HepG2 (cell line): ENCODE measurements around the gene ACSF3. TPM values are rescaled to one million over a fixed set of nuclear protein-coding genes. Genes with fewer than 3 reads are reported as not detected.
A peak's percentile ranks its signal among the peaks of the same experiment; 100 is the strongest.

ENCODE experiments used
- ARNTL ChIP-seq: sonication (generic); formaldehyde crosslinking; IDR thresholded peaks from 2 replicates; pipeline ENCODE4 v1.4.0; 2020; ENCODE audit warnings: mild to moderate bottlenecking, missing genetic modification reagents
- ATF3 ChIP-seq: sonication (generic); formaldehyde crosslinking; IDR thresholded peaks from 2 replicates; pipeline ENCODE4 v1.4.0; 2020; ENCODE audit warnings: missing genetic modification reagents
- ATRX ChIP-seq: sonication (generic); formaldehyde crosslinking; IDR thresholded peaks from 2 replicates; pipeline ENCODE4 v1.4.0; 2020; ENCODE audit warnings: missing genetic modification reagents, borderline replicate concordance
- DZIP1 ChIP-seq: sonication (generic); formaldehyde crosslinking; IDR thresholded peaks from 2 replicates; pipeline ENCODE4 v1.5.0; 2020; ENCODE audit warnings: mild to moderate bottlenecking, missing genetic modification reagents
- FLYWCH1 ChIP-seq: sonication (generic); formaldehyde crosslinking; IDR thresholded peaks from 2 replicates; pipeline ENCODE4 v1.8.1; 2023; ENCODE audit warnings: mild to moderate bottlenecking, missing genetic modification reagents
- FOSL2 ChIP-seq: sonication (generic); formaldehyde crosslinking; IDR thresholded peaks from 2 replicates; pipeline ENCODE4 v1.4.0; 2020; ENCODE audit warnings: missing genetic modification reagents
- JUN ChIP-seq: sonication (generic); formaldehyde crosslinking; IDR thresholded peaks from 2 replicates; pipeline ENCODE4 v1.4.0; 2020; ENCODE audit warnings: mild to moderate bottlenecking, missing genetic modification reagents
- KAT8 ChIP-seq: IDR thresholded peaks from 2 replicates; pipeline ENCODE4 v1.6.1; 2016; ENCODE audit warnings: missing genetic modification reagents, missing compliant biosample characterization
- NR2C2 ChIP-seq: sonication (generic); formaldehyde crosslinking; IDR thresholded peaks from 2 replicates; pipeline ENCODE4 v1.4.0; 2020; ENCODE audit warnings: missing genetic modification reagents, mild to moderate bottlenecking, moderate library complexity, borderline replicate concordance
- RCOR2 ChIP-seq: IDR thresholded peaks from 2 replicates; pipeline ENCODE4 v1.6.1; 2016; ENCODE audit warnings: missing biosample characterization, missing genetic modification reagents
- SAP130 ChIP-seq: IDR thresholded peaks from 2 replicates; pipeline ENCODE4 v1.6.1; 2016; ENCODE audit warnings: low read depth
- SNAPC2 ChIP-seq: sonication (generic); formaldehyde crosslinking; IDR thresholded peaks from 2 replicates; pipeline ENCODE4 v1.8.1; 2022; ENCODE audit warnings: mild to moderate bottlenecking, missing genetic modification reagents
- THAP11 ChIP-seq: IDR thresholded peaks from 2 replicates; pipeline ENCODE4 v1.6.1; 2016; ENCODE audit warnings: missing biosample characterization, missing genetic modification reagents
- ZBTB7B ChIP-seq: sonication (generic); formaldehyde crosslinking; IDR thresholded peaks from 2 replicates; pipeline ENCODE4 v1.4.0; 2020; ENCODE audit warnings: missing genetic modification reagents
- ZFAT ChIP-seq: sonication (generic); formaldehyde crosslinking; conservative IDR thresholded peaks from 2 replicates; pipeline ENCODE4 v1.8.1; 2023; ENCODE audit warnings: missing genetic modification reagents, inconsistent platforms
- ZNF546 ChIP-seq: sonication (generic); formaldehyde crosslinking; conservative IDR thresholded peaks from 2 replicates; pipeline ENCODE4 v1.8.1; 2023; ENCODE audit warnings: mild to moderate bottlenecking, missing genetic modification reagents
- ZNF558 ChIP-seq: sonication (generic); formaldehyde crosslinking; IDR thresholded peaks from 2 replicates; pipeline ENCODE4 v1.9.0; 2022; ENCODE audit warnings: mild to moderate bottlenecking, missing genetic modification reagents, borderline replicate concordance
- ZNF687 ChIP-seq: sonication (generic); formaldehyde crosslinking; IDR thresholded peaks from 2 replicates; pipeline ENCODE4 v1.5.1; 2020; ENCODE audit warnings: mild to moderate bottlenecking, missing genetic modification reagents, moderate library complexity
- ZNF704 ChIP-seq: sonication (generic); formaldehyde crosslinking; IDR thresholded peaks from 2 replicates; pipeline ENCODE4 v1.8.1; 2023; ENCODE audit warnings: mild to moderate bottlenecking, inconsistent platforms, moderate library complexity, missing genetic modification reagents, borderline replicate concordance
- ZNF850 ChIP-seq: sonication (generic); formaldehyde crosslinking; conservative IDR thresholded peaks from 2 replicates; pipeline ENCODE4 v1.9.0; 2021; ENCODE audit warnings: mild to moderate bottlenecking, missing genetic modification reagents
- ZSCAN20 ChIP-seq: sonication (generic); formaldehyde crosslinking; IDR thresholded peaks from 2 replicates; pipeline ENCODE4 v1.4.0; 2020; ENCODE audit warnings: missing genetic modification reagents, mild to moderate bottlenecking, borderline replicate concordance
- polyA plus RNA-seq, 8 experiments: library from polyadenylated mRNA; depleted of rRNA in 3 of 8; stranded (reverse) in 7 of 8; unstranded in 1 of 8; fragments of >200 nt; fragmentation: Illumina TruSeq in 4 of 8; extraction: Trizol in 4 of 8; gene quantifications; 2 replicates each; pipeline versions ENCODE4 v1.2.1 to v1.2.3, GENCODE V29; 2011 to 2016; ENCODE audit warnings: low read depth in 4 of 8, missing spikeins in 1 of 8, mixed read lengths in 1 of 8; ENCODE audit not compliant: insufficient read depth in 1 of 8
- total RNA-seq, 5 experiments: library from RNA; depleted of rRNA; stranded (reverse); fragments of >200 nt; fragmentation: Illumina TruSeq; extraction: Trizol; gene quantifications; 2 replicates each; pipeline ENCODE4 v1.2.3, GENCODE V29; 2016; ENCODE audit warnings: low read depth in 1 of 5

ACSF3 gene
- total and polyA plus RNA-seq, 2 of the 13 experiments (the other 11 are each of a cell fraction or from before 2014, with no cell fraction given) = 14.9 to 30.6 TPM

DNA sequence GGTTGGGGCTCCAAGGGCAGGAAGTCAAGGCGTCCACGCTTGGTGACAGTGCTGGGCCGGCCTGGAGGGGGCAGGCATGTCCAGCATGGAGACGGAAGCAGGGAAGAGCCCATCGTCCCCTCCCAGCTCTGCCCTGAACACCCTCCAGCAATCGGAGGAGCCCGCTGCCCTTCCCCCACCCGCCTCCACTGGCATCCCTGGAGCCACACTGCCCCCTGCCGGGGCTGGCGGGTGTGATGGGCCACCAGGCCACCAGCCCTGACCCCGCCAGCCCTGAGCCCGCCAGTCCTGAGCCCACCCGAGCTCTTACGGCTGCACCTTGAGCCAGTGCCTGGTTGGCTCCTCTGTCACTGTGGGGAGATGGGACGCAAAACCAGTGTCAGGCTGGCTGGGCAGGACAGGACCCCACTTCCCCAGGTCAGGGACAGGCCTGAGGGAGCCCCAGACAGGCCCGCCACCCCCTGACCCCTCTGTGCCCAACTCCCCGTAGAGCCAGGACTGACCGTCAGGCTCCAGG, 73.8 kb downstream of the ACSF3 start (continued):
- TF ChIP-seq ZNF687 (CRISPR knock-in tag) (peak; percentile 84), THAP11 (CRISPR knock-in tag) (peak; percentile 76), ZNF558 (CRISPR knock-in tag) (no peak), ZNF850 (0 out of 2 replicates have a peak, but pooled peaks have one; percentile 39), ZFAT (CRISPR knock-in tag) (no peak), ZBTB7B (CRISPR knock-in tag) (peak; percentile 94), SAP130 (CRISPR knock-in tag) (peak; percentile 86), KAT8 (peak; percentile 80), FOSL2 (peak; percentile 55; the same call in 1 of the 2 replicates), ARNTL (peak; percentile 60; the same call in 1 of the 2 replicates), DZIP1 (CRISPR knock-in tag) (no peak), ZSCAN20 (CRISPR knock-in tag) (no peak), SNAPC2 (CRISPR knock-in tag) (peak; percentile 75; the same call in 1 of the 2 replicates), ATF3 (CRISPR knock-in tag) (no peak), ZNF546 (CRISPR knock-in tag) (0 out of 2 replicates have a peak, but pooled peaks have one; percentile 69), ZNF704 (0 out of 2 replicates have a peak, but pooled peaks have one; percentile 58), RCOR2 (CRISPR knock-in tag) (peak; percentile 57; the same call in 1 of the 2 replicates), FLYWCH1 (CRISPR knock-in tag) (no peak), NR2C2 (CRISPR knock-in tag) (no peak), JUN (CRISPR knock-in tag) (0 out of 2 replicates have a peak, but pooled peaks have one; percentile 53), ATRX (CRISPR knock-in tag) (no peak)
